Hematopoietic multipotent progenitor cell treated with erythropoietin and hydrocortisone succinate and interleukin-3 and kit ligand, for 15 days (in vitro differentiated cells): ENCODE data around the gene NAA10.

ENCODE experiments used
- DNase-seq: peaks from one replicate; pipeline ENCODE4 v3.0.0-alpha.2; 2015; ENCODE audit warnings: low spot score

Gene NAA10

GRCh38 chrX:153948002-153948466 is 13.2 kb upstream of the NAA10 start:
- DNase-seq: no peak

- peak; percentile 86 for DNase-seq
These were observed 12.4 kb upstream of the NAA10 start for GRCh38 chrX:153947009-153947769.

GRCh38 chrX:153945956-153946943 is 11.4 kb upstream of the NAA10 start:
- DNase-seq: no peak

DNA sequence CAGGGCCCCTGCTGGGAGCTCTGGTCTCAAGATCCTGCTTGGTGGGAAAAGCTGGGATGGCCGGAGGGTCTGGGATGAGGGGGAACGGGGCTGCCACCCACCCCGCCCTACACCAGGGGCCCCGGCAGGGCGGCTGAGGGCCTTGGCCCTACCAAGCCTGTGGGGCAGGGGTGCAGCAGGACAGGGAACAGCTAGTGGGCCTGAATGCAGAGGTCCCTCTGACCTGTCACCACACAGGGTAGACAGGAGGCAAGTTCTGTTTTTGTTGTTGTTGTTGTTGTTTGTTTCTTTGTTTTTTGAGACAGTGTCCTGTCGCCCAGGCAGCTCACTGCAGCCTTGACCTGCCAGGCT is 9.9 kb upstream of the NAA10 start:
- no peak for DNase-seq

GRCh38 chrX:153944140-153944799 is 9.4 kb upstream of the NAA10 start, which contains the start of gene RENBP:
Gene RENBP, minus strand, starts transcription at chrX:153944643. Its CDS starts 33 bp downstream, at chrX:153944610.
- DNase-seq: peak; percentile 48

DNA sequence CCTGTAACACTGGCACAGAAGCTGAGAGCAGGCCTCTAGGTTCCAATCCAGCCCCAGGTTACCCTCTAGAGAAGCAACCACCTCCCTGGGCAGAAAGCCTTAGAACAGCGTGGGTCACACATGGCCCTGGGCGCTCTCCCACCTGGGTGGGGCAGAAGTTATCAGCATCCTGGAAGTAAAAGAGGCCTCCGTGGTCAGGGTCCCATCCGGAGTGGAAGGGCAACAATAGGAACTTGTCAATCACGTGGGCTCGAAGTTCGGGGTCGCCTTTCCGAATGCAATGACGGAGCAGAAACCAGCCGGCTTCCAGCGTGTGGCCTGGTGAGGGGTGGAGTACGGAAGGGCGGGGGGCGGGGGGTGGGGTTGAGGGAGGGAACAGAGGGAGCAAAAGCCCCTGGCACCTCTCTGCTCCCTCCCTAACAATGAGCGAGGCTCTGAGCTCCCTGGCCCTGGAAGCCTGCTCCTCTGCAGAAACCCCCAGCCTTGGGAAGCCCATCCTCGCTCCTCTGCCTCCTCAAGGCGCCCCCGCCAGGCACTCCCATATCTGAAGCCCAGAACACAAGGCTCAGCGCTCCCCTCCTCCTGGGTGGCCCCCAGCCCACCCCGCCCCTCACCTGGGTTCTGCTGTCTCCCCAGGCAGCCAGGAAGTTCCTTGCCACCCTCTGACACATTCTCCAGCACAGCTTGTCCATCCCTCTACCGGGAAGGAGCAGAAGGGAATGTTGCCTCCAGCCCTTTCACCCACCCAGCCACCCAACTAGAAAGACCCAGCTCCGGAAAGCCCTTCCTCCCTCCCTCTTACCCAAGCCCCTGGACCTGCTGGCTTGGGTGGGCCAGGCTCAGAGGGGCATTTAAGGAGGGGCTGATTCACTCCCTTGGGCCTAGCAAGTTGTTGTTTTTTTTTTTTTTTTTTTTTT is 6.8 kb upstream of the NAA10 start:
- DNase-seq: no peak

GRCh38 chrX:153939573-153939972 is 4.7 kb upstream of the NAA10 start:
- DNase-seq: no peak

DNA sequence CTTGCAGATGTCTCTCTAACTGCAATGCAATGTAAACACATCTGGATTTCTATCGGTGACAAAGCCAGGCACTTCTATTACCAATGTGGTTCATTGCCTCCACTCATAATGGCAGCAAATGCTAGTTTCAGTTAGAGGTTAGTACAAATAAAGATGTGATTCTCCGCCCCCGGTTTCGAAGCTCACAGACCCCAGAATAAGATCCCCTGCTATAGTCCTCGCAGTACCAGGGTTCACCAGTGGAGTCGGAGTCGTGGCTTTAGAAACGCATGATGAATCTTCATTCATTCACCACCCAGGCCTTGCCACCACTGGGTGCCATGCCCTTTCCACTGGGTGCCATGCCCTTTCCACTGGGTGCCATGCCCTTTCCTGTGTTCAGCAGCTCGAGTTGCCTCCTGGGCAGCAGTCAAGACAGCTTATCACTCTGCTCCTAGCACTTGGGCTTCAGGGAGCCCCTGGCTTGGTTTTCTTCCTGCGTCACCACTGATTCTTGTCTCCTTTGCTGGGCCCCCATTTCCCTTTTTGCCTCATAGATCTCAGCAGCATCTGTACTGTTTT is 3.5 kb upstream of the NAA10 start:
- no peak for DNase-seq

- DNase-seq: no peak
These were observed 2.2 kb upstream of the NAA10 start for GRCh38 chrX:153937056-153937455.

DNA sequence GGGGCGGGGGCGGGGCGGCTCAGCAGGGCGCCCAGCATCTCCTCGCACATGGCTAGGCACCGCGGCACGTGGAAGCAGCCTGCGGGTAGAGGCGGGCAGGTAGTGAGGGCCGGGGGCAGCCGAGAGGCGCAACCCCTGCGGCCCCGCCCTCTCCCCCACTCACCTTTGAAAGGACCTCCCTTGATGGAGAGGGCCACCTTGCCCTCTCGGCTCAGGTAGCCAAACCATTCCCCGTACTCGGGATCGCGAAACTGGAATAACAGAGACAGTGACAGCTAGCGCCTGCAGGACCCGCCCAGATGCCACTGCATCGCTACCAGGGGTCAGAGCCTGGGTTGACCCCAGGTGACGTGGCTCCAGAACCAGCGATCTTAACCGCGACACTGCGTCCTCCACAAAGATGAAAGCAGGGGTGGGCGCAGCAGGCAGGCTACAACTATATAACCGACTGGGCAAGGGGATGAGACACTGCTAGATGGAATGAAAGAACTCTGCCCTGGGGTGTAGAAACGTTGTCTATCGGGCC is 552 bp upstream of the NAA10 start:
- DNase-seq: no peak

- DNase-seq: no peak
These were observed 582 bp downstream of the NAA10 start for GRCh38 chrX:153934148-153934761.

GRCh38 chrX:153933748-153934147 is 1.1 kb downstream of the NAA10 start:
- no peak for DNase-seq

DNA sequence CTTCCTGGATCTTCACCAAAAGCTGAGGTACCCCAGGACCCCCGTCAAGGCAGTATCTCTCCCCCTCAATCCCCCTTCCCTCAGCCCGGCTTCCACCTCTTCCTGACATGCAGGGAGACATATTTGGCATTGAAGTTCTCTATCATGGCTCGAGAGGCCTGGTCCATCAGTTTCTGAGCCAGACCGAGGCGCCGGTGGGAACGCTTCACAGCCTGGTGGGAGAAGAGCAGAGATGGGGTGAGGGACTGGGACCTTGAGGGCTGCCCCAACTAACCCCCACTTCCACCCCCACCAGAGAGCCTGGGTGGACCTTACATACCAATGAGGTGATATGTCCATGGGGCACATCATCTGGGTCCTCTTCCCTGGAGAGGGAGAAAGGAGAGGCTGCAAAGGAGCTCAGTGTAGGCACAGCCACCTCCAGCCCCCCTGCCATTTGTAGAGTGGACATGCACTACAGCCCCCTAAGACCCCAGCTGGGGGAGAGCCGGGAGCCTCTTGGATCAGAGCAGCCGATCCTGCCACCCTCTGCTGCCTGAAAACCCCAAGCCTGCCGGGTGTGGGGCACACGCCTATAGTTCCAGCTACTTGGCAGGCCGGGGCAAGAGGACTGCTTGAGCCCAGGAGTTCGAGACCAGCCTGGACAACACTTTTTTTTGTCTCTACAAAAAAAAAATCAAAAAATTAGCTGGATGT is 2.5 kb downstream of the NAA10 start:
- no peak for DNase-seq

DNA sequence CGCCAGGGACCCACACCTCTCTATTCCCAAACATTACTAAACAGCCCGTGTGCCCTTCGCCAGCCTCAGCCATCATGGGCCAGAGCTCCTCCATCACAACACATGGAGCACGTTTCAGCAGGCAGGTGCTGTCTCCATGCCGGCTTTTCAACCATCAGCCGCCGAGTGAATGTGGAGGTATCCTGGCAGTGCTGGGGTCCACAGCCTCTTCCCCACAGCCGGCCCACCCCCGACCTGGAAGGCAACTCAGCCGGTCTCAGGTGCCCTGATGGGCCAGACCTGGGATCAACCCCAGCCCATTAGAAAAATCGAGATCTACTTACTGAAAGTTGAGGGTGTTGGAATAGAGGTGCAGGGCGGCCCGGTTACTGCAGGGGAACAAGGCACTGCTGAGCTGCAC is 3.1 kb downstream of the NAA10 start:
- no peak for DNase-seq

DNA sequence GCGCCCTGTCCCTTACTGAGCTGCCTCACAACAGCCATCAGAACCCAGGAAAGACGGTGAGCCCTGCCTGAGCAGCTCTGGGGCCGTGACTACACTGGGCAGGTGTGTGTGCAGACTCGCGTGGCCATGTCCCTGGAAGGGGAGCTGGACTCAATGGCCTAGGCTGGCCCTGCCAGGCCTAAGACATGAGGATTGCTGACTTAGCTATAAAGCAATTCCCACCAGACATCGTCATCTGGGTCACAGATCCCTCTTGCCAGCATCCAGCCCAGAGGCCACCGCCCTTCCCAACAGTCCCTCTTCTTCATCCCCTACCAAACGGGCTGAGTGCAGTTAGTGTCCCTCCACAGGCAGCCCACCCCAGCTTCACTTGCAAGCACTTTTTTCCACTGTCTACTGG is 3.7 kb downstream of the NAA10 start:
- no peak for DNase-seq

GRCh38 chrX:153930011-153930910 is 4.6 kb downstream of the NAA10 start:
- DNase-seq: no peak

DNA sequence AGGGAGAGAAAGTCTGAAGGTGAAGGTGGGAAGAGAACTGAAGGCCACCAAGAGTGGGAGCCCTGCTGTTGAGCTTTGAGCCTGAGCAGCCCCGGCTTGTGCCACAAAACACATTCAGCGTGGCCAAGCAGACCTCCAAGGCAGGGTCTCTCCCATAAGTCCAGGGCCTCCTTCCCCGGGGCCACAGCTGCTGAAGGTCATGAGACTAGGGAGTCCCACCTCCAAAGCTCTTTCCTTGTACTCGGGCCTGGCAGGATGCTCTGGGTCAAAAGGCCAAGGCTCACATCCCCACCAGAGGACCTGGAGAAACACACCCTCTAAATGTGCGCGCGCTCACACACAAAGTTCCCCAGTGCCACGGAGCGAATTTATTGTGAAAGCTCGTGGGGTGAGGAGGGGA is 5.3 kb downstream of the NAA10 start:
- no peak for DNase-seq

GRCh38 chrX:153928846-153929245 is 6.0 kb downstream of the NAA10 start:
- DNase-seq: no peak
